Neural progenitor cell (in vitro differentiated cells): Measurements from ENCODE around the gene WDPCP. TPM values are rescaled to one million over a fixed set of nuclear protein-coding genes. Genes with fewer than 3 reads are reported as not detected.

Experiments
- DNase-seq: peaks from one replicate; pipeline ENCODE4 v3.0.0-alpha.2; 2016; ENCODE audit warnings: low spot score
- H2AFZ ChIP-seq: fragments of 200-600 bp; sonication (generic); replicated peaks from 2 replicates; pipeline ENCODE4 v1.6.1; 2016; ENCODE audit warnings: antibody characterized with exemption
- H3F3A ChIP-seq: fragments of 200-600 bp; sonication (generic); 2 replicates; pipeline ENCODE4 v1.6.1; 2016; ENCODE audit warnings: antibody characterized with exemption, low read depth
- H3K27ac ChIP-seq: fragments of 200-600 bp; sonication (generic); 2 replicates; pipeline ENCODE4 v1.5.1; 2016; ENCODE audit warnings: mild to moderate bottlenecking
- H3K27me3 ChIP-seq: fragments of 200-600 bp; sonication (generic); 2 replicates; pipeline ENCODE4 v1.6.1; 2016; ENCODE audit warnings: mild to moderate bottlenecking, moderate library complexity
- H3K36me3 ChIP-seq: fragments of 200-600 bp; sonication (generic); 2 replicates; pipeline ENCODE4 v1.5.1; 2016
- H3K4me1 ChIP-seq: fragments of 200-600 bp; sonication (generic); 2 replicates; pipeline ENCODE4 v1.6.1; 2016; ENCODE audit warnings: mixed run types
- H3K4me2 ChIP-seq: fragments of 200-600 bp; sonication (generic); 2 replicates; pipeline ENCODE4 v1.6.1; 2016
- H3K4me3 ChIP-seq: fragments of 200-600 bp; sonication (generic); 2 replicates; pipeline ENCODE4 v1.5.1; 2016
- H3K79me2 ChIP-seq: fragments of 200-600 bp; sonication (generic); 2 replicates; pipeline ENCODE4 v1.6.1; 2016; ENCODE audit warnings: low read depth
- H3K9ac ChIP-seq: fragments of 200-600 bp; sonication (generic); 2 replicates; pipeline ENCODE4 v1.6.1; 2016
- H3K9me3 ChIP-seq: fragments of 200-600 bp; sonication (generic); 2 replicates; pipeline ENCODE4 v1.5.1; 2016; ENCODE audit warnings: low read depth
- H4K20me1 ChIP-seq: fragments of 200-600 bp; sonication (generic); 2 replicates; pipeline ENCODE4 v1.6.1; 2016; ENCODE audit warnings: low read depth
- H3K27ac Mint-ChIP-seq: 3 replicates; pipeline ENCODE4 v1.8.0; 2021; ENCODE audit warnings: mixed read lengths
- H3K27me3 Mint-ChIP-seq: 2 replicates; pipeline ENCODE4 v1.8.0; 2022; ENCODE audit warnings: low read depth, mild to moderate bottlenecking, inconsistent platforms, moderate library complexity, mixed read lengths; ENCODE audit not compliant: insufficient read depth
- H3K36me3 Mint-ChIP-seq: 3 replicates; pipeline ENCODE4 v1.8.0; 2021; ENCODE audit warnings: mixed read lengths
- H3K4me1 Mint-ChIP-seq: 3 replicates; pipeline ENCODE4 v1.8.0; 2021; ENCODE audit warnings: mixed read lengths
- H3K4me3 Mint-ChIP-seq: 3 replicates; pipeline ENCODE4 v1.8.0; 2021; ENCODE audit warnings: mild to moderate bottlenecking, moderate library complexity, mixed read lengths
- H3K9me3 Mint-ChIP-seq: 3 replicates; pipeline ENCODE4 v1.8.0; 2020; ENCODE audit warnings: mixed read lengths
- EZH2 ChIP-seq: fragments of 200-600 bp; sonication (generic); IDR thresholded peaks from 2 replicates; pipeline ENCODE4 v1.6.1; 2017; ENCODE audit warnings: antibody characterized with exemption, mild to moderate bottlenecking, moderate library complexity
- EZH2phosphoT487 ChIP-seq: fragments of 200-600 bp; sonication (generic); IDR thresholded peaks from 2 replicates; pipeline ENCODE4 v1.6.1; 2017; ENCODE audit warnings: antibody characterized with exemption
- total RNA-seq: library from RNA; depleted of rRNA; stranded (reverse); fragments of >200 nt; gene quantifications from 2 replicates; pipeline ENCODE4 v1.2.3, GENCODE V29; 2015; ENCODE audit warnings: low replicate concordance
- TF ChIP-seq, protein P1 (sequence below): fragments of 200-600 bp; sonication (generic); IDR thresholded peaks from 2 replicates; pipeline ENCODE4 v1.5.1; 2017; ENCODE audit warnings: antibody characterized with exemption, mild to moderate bottlenecking

WDPCP gene
- total RNA-seq, 1 donor from 2014 or later, result 11.4 TPM

- Histone ChIP-seq H4K20me1 (no peaks in the 10 kb centered on the region), H3K4me2 (no peak overlapping the region), H3K9ac (no peak overlapping the region), H3K27me3 (no peaks in the 10 kb centered on the region), H3K9me3 (no peaks in the 10 kb centered on the region), H3K27ac (no peak overlapping the region), H3K4me3 (no peak overlapping the region), H3K4me1 (no peaks in the 10 kb centered on the region), H3K79me2 (no peaks in the 10 kb centered on the region), H3K36me3 (no peaks in the 10 kb centered on the region), H3F3A (no peaks in the 10 kb centered on the region), H2AFZ (no peak overlapping the region)
- DNase-seq, result no peak
- Mint-ChIP-seq H3K27ac (no peak overlapping the region), H3K27me3 (no peaks in the 10 kb centered on the region), H3K4me3 (no peak overlapping the region), H3K4me1 (no peaks in the 10 kb centered on the region), H3K36me3 (no peaks in the 10 kb centered on the region), H3K9me3 (no peaks in the 10 kb centered on the region)
- TF ChIP-seq, protein P1, sequence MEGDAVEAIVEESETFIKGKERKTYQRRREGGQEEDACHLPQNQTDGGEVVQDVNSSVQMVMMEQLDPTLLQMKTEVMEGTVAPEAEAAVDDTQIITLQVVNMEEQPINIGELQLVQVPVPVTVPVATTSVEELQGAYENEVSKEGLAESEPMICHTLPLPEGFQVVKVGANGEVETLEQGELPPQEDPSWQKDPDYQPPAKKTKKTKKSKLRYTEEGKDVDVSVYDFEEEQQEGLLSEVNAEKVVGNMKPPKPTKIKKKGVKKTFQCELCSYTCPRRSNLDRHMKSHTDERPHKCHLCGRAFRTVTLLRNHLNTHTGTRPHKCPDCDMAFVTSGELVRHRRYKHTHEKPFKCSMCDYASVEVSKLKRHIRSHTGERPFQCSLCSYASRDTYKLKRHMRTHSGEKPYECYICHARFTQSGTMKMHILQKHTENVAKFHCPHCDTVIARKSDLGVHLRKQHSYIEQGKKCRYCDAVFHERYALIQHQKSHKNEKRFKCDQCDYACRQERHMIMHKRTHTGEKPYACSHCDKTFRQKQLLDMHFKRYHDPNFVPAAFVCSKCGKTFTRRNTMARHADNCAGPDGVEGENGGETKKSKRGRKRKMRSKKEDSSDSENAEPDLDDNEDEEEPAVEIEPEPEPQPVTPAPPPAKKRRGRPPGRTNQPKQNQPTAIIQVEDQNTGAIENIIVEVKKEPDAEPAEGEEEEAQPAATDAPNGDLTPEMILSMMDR, result no peak
- TF ChIP-seq EZH2 (no peak), EZH2phosphoT487 (no peak)
These were observed 465.4 kb downstream of the WDPCP start for GRCh38 chr2:63122921-63123320.

DNA sequence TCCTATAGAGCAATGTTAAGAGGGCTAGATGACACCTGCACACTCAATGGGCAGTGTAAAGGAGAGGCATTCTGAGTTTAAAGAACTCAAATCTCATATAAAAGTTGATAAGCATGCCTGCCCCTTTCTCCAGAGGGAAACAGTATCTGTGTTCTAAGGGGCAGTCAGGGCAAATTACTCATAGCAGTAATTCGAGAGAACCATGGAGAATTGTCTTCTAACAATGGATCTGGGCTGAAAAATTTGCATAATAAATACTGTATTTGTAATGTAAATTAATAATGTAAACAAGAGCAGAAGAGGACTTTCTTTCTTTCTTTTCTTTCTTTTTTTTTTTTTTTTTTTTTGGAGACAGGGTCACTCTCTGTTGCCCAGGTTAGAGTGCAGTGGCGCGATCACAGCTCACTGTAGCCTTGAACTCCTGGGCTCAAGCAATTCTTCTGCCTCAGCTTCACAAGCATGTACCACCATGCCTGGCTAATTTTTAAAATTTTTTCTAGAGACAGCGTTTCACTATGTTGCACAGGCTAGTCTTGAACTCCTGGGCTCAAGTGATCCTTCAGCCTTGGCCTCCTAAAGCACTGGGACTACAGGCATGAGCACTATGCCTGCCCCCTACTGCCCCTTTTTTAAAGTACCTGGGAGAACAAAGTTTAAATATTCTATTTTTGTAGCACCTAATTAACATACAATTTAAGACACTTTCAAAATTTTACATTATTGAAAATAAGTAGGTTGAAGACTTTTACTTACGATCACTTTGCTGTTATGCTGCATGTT, 467.0 kb downstream of the WDPCP start:
- Histone ChIP-seq H4K20me1 (no peaks in the 10 kb centered on the region), H3K27ac (no peak overlapping the region), H3K4me2 (no peak overlapping the region), H3K4me3 (no peak overlapping the region), H3K9me3 (no peaks in the 10 kb centered on the region), H3K27me3 (no peaks in the 10 kb centered on the region), H3K36me3 (no peaks in the 10 kb centered on the region), H3K79me2 (no peaks in the 10 kb centered on the region), H3F3A (no peaks in the 10 kb centered on the region), H3K9ac (no peak overlapping the region), H3K4me1 (no peaks in the 10 kb centered on the region), H2AFZ (no peak overlapping the region)
- Mint-ChIP-seq H3K4me1 (no peaks in the 10 kb centered on the region), H3K27ac (no peak overlapping the region), H3K4me3 (no peak overlapping the region), H3K36me3 (no peaks in the 10 kb centered on the region), H3K27me3 (no peaks in the 10 kb centered on the region), H3K9me3 (no peaks in the 10 kb centered on the region)
- TF ChIP-seq EZH2 (no peak), EZH2phosphoT487 (no peak)
- TF ChIP-seq, protein P1, result peak; percentile 15
- no peak for DNase-seq

DNA sequence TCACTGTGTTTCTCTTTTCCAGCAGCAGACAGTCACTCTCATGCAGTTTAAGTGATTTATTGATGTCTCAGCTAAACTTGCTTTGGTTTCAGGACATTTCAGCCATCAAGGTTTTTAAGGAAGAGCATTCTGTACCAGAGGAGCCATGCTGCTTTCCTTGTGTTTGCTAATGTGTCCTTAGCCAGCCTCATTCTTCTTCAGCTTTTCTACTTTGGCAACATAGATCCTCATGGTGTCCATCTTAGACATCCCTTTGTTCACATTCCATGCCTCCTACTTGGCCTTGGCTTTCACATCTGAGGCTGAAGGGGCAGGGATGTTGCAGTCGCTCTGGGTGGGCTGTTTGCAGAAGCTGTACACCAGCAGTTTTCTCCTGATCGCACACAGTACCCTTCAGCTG, 469.5 kb downstream of the WDPCP start:
- Mint-ChIP-seq H3K4me3 (no peak overlapping the region), H3K4me1 (no peaks in the 10 kb centered on the region), H3K27ac (no peak overlapping the region), H3K9me3 (no peaks in the 10 kb centered on the region), H3K27me3 (no peaks in the 10 kb centered on the region), H3K36me3 (no peaks in the 10 kb centered on the region)
- Histone ChIP-seq H3K27me3 (no peaks in the 10 kb centered on the region), H3F3A (no peaks in the 10 kb centered on the region), H3K9ac (no peak overlapping the region), H4K20me1 (no peaks in the 10 kb centered on the region), H3K79me2 (no peaks in the 10 kb centered on the region), H3K27ac (no peak overlapping the region), H2AFZ (no peak overlapping the region), H3K4me3 (no peak overlapping the region), H3K9me3 (no peaks in the 10 kb centered on the region), H3K4me1 (no peaks in the 10 kb centered on the region), H3K4me2 (no peak overlapping the region), H3K36me3 (no peaks in the 10 kb centered on the region)
- TF ChIP-seq EZH2, result no peak
- no peak for TF ChIP-seq EZH2phosphoT487
- TF ChIP-seq, protein P1, result no peak
- DNase-seq, result no peak
